Suprapubic skin (tissue), 4 donors: ENCODE measurements around the gene COQ9.

Experiments
- EP300 ChIP-seq: sonication (generic); formaldehyde crosslinking; IDR thresholded peaks from one replicate; pipeline ENCODE4 v1.6.1; 2017; ENCODE audit warnings: antibody characterized with exemption
- POLR2A ChIP-seq, 2 donors: fragments of 450-650 bp; IDR thresholded peaks; one replicate each; pipeline ENCODE4 v1.6.1; 2017; ENCODE audit warnings: antibody characterized with exemption in 2 of 2, mild to moderate bottlenecking in 2 of 2, moderate library complexity in 2 of 2
- POLR2AphosphoS5 ChIP-seq, 3 donors: sonication (generic); formaldehyde crosslinking; IDR thresholded peaks; one replicate each; pipeline ENCODE4 v1.6.1; 2017; ENCODE audit warnings: antibody characterized with exemption in 3 of 3
- TF ChIP-seq, protein P1 (sequence below), 2 donors: fragments of 200-600 bp in 1 of 2; fragments of 450-650 bp in 1 of 2; sonication (generic) in 1 of 2; IDR thresholded peaks; one replicate each; pipeline ENCODE4 v1.5.1; 2016 to 2019; ENCODE audit warnings: antibody characterized with exemption in 2 of 2, mild to moderate bottlenecking in 1 of 2, moderate library complexity in 1 of 2

DNA sequence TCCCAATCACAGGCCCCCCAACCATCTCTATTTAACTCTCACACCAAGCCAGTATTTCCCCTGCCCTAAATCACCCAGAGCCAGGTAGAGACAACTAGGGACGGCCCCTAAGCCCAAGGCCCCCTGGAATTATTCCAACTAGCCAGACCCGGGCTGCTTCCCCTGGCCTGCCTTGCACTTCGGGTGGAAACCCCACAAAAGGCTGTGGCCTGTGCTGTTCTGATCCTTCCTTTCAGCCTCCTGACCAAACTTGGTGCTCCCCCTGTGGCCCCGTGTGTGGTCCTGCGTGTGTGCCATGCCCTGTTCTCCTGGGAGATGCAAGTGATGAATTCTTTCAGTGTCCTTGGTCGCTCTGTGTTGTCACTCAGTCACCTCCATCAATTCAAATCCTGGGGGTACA, 27.8 kb upstream of the COQ9 start:
- TF ChIP-seq, protein P1, sequence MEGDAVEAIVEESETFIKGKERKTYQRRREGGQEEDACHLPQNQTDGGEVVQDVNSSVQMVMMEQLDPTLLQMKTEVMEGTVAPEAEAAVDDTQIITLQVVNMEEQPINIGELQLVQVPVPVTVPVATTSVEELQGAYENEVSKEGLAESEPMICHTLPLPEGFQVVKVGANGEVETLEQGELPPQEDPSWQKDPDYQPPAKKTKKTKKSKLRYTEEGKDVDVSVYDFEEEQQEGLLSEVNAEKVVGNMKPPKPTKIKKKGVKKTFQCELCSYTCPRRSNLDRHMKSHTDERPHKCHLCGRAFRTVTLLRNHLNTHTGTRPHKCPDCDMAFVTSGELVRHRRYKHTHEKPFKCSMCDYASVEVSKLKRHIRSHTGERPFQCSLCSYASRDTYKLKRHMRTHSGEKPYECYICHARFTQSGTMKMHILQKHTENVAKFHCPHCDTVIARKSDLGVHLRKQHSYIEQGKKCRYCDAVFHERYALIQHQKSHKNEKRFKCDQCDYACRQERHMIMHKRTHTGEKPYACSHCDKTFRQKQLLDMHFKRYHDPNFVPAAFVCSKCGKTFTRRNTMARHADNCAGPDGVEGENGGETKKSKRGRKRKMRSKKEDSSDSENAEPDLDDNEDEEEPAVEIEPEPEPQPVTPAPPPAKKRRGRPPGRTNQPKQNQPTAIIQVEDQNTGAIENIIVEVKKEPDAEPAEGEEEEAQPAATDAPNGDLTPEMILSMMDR (IDR thresholded peaks at IDR 0.05): no peak
- TF ChIP-seq POLR2A (IDR thresholded peaks at IDR 0.05) (no peak), EP300 (no peak), POLR2AphosphoS5 (IDR thresholded peaks at IDR 0.05) (no peak)
